ENCODE measurements around the gene ATRNL1. TPM values are rescaled to one million over a fixed set of nuclear protein-coding genes. Genes with fewer than 3 reads are reported as not detected.

ATRNL1 gene
- polyA plus RNA-seq, 1 of the 3 experiments (the other 2 are of a cell fraction): 0.67 TPM

DNA sequence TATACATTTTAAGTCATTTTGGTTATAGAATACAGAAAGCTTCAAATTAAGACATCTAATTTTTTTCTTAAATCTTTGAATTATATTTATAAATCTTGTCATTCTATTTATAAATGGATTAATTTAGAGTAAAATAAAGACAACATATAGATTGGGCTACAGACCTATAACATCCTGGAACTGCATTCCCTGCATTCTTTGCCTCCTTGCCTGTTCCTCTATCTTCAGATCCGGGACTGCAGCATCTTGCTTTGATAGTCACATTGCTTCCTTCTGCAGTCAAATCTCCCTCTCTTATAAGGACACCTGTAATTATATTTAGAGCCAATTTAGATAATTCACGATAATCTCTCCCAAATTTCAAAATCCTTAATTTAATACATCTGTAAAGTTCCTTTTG is 64.2 kb downstream of the ATRNL1 start:
- H3K9me3 ChIP-seq: no peaks in the 10 kb centered on the region
- CTCF ChIA-PET: interaction anchor here (1.3 kb wide), 1 partner anchor 15 kb away, joined by 3 read pairs; no protein-coding TSS in a partner anchor
- H2AFZ ChIP-seq (ENCODE audit: low read depth): no peak overlapping the region
- no peaks in the 10 kb centered on the region for H3K9me2 ChIP-seq
- POLR2A ChIA-PET: no interaction called here
- no peaks in the 10 kb centered on the region for H3K36me3 ChIP-seq (replicated peaks in 1 of 2; ENCODE audit: control insufficient read depth in 1 of 2, insufficient read depth in 2 of 2, low read length in 1 of 2)
- no peak overlapping the region for H3K4me2 ChIP-seq
- no peak overlapping the region for H3K27ac ChIP-seq (ENCODE audit: low read depth in 2 of 2, low read length in 1 of 2)
- H3K9ac ChIP-seq: no peak overlapping the region
- no peaks in the 10 kb centered on the region for H3K79me2 ChIP-seq (ENCODE audit: insufficient read depth)
- H3K4me1 ChIP-seq (ENCODE audit: control insufficient read depth in 1 of 2, insufficient read depth in 2 of 2, low read depth in 1 of 2, low read length in 1 of 2): no peaks in the 10 kb centered on the region; a peak in 1 of 4 replicates
- H3F3A ChIP-seq (replicated peaks; ENCODE audit: insufficient read depth): no peaks in the 10 kb centered on the region
- no peaks in the 10 kb centered on the region for H4K20me1 ChIP-seq (ENCODE audit: insufficient read depth)
- H3K4me3 ChIP-seq (ENCODE audit: low read depth in 2 of 2, low read length in 1 of 2): no peak overlapping the region
- DNase-seq: no peak
- TF ChIP-seq SMC3 (IDR thresholded peaks at IDR 0.05; ENCODE audit: low read depth, low read length) (no peak), RFX5 (IDR thresholded peaks at IDR 0.05; ENCODE audit: low read length) (no peak), GABPA (IDR thresholded peaks at IDR 0.05; ENCODE audit: low read depth) (no peak), FOSL2 (IDR thresholded peaks at IDR 0.05; ENCODE audit: borderline replicate concordance, low read depth) (no peak), FOXJ3 (CRISPR knock-in tag; IDR thresholded peaks at IDR 0.05) (no peak), ELF1 (IDR thresholded peaks at IDR 0.05) (no peak), POLR2AphosphoS5 (IDR thresholded peaks at IDR 0.05; ENCODE audit: low read depth, low read length) (no peak), RAD21 (IDR thresholded peaks at IDR 0.05; ENCODE audit: low read length) (no peak), GATA2 (CRISPR knock-in tag; IDR thresholded peaks at IDR 0.05) (no peak), RCOR1 (IDR thresholded peaks at IDR 0.05; ENCODE audit: low read length) (no peak), CHD2 (IDR thresholded peaks at IDR 0.05; ENCODE audit: low read length, partially characterized antibody) (no peak), SIN3A (IDR thresholded peaks at IDR 0.05; ENCODE audit: borderline replicate concordance, low read depth, low read length) (no peak), NFIC (IDR thresholded peaks at IDR 0.05; ENCODE audit: borderline replicate concordance) (no peak), YY1 (IDR thresholded peaks at IDR 0.05; ENCODE audit: low read depth) (no peak)
- TF ChIP-seq, protein P1, sequence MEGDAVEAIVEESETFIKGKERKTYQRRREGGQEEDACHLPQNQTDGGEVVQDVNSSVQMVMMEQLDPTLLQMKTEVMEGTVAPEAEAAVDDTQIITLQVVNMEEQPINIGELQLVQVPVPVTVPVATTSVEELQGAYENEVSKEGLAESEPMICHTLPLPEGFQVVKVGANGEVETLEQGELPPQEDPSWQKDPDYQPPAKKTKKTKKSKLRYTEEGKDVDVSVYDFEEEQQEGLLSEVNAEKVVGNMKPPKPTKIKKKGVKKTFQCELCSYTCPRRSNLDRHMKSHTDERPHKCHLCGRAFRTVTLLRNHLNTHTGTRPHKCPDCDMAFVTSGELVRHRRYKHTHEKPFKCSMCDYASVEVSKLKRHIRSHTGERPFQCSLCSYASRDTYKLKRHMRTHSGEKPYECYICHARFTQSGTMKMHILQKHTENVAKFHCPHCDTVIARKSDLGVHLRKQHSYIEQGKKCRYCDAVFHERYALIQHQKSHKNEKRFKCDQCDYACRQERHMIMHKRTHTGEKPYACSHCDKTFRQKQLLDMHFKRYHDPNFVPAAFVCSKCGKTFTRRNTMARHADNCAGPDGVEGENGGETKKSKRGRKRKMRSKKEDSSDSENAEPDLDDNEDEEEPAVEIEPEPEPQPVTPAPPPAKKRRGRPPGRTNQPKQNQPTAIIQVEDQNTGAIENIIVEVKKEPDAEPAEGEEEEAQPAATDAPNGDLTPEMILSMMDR (IDR thresholded peaks at IDR 0.05): no peak
- TF ChIP-seq, protein P2, sequence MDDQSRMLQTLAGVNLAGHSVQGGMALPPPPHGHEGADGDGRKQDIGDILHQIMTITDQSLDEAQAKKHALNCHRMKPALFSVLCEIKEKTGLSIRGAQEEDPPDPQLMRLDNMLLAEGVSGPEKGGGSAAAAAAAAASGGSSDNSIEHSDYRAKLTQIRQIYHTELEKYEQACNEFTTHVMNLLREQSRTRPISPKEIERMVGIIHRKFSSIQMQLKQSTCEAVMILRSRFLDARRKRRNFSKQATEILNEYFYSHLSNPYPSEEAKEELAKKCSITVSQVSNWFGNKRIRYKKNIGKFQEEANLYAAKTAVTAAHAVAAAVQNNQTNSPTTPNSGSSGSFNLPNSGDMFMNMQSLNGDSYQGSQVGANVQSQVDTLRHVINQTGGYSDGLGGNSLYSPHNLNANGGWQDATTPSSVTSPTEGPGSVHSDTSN (IDR thresholded peaks at IDR 0.05): no peak
- TF ChIP-seq, protein P3, sequence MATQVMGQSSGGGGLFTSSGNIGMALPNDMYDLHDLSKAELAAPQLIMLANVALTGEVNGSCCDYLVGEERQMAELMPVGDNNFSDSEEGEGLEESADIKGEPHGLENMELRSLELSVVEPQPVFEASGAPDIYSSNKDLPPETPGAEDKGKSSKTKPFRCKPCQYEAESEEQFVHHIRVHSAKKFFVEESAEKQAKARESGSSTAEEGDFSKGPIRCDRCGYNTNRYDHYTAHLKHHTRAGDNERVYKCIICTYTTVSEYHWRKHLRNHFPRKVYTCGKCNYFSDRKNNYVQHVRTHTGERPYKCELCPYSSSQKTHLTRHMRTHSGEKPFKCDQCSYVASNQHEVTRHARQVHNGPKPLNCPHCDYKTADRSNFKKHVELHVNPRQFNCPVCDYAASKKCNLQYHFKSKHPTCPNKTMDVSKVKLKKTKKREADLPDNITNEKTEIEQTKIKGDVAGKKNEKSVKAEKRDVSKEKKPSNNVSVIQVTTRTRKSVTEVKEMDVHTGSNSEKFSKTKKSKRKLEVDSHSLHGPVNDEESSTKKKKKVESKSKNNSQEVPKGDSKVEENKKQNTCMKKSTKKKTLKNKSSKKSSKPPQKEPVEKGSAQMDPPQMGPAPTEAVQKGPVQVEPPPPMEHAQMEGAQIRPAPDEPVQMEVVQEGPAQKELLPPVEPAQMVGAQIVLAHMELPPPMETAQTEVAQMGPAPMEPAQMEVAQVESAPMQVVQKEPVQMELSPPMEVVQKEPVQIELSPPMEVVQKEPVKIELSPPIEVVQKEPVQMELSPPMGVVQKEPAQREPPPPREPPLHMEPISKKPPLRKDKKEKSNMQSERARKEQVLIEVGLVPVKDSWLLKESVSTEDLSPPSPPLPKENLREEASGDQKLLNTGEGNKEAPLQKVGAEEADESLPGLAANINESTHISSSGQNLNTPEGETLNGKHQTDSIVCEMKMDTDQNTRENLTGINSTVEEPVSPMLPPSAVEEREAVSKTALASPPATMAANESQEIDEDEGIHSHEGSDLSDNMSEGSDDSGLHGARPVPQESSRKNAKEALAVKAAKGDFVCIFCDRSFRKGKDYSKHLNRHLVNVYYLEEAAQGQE (IDR thresholded peaks at IDR 0.05; ENCODE audit: low read depth, low read length): no peak
- TF ChIP-seq, protein P4, sequence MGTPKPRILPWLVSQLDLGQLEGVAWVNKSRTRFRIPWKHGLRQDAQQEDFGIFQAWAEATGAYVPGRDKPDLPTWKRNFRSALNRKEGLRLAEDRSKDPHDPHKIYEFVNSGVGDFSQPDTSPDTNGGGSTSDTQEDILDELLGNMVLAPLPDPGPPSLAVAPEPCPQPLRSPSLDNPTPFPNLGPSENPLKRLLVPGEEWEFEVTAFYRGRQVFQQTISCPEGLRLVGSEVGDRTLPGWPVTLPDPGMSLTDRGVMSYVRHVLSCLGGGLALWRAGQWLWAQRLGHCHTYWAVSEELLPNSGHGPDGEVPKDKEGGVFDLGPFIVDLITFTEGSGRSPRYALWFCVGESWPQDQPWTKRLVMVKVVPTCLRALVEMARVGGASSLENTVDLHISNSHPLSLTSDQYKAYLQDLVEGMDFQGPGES (IDR thresholded peaks at IDR 0.05; ENCODE audit: low read depth, low read length): no peak
- TF ChIP-seq, protein P5, sequence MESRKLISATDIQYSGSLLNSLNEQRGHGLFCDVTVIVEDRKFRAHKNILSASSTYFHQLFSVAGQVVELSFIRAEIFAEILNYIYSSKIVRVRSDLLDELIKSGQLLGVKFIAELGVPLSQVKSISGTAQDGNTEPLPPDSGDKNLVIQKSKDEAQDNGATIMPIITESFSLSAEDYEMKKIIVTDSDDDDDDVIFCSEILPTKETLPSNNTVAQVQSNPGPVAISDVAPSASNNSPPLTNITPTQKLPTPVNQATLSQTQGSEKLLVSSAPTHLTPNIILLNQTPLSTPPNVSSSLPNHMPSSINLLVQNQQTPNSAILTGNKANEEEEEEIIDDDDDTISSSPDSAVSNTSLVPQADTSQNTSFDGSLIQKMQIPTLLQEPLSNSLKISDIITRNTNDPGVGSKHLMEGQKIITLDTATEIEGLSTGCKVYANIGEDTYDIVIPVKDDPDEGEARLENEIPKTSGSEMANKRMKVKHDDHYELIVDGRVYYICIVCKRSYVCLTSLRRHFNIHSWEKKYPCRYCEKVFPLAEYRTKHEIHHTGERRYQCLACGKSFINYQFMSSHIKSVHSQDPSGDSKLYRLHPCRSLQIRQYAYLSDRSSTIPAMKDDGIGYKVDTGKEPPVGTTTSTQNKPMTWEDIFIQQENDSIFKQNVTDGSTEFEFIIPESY (IDR thresholded peaks at IDR 0.05; ENCODE audit: borderline replicate concordance, low read depth): no peak
- WGBS (ENCODE audit: low lambda C conversion rate): 55% methylated on average over 2 of the region's 2 CpGs
- H3K27me3 ChIP-seq (ENCODE audit: insufficient read depth): no peaks in the 10 kb centered on the region
